Fibroblast of upper back skin (primary cell): Measurements from ENCODE around the gene KIF24.
"Not testable (repeated sequence)": the region's sequence is repeated elsewhere in the genome, so short reads cannot be mapped to it uniquely, and the experiment has no call there.

ENCODE experiments used
- DNase-seq: peaks from one replicate; pipeline ENCODE4 v3.0.0-alpha.2; 2013

The KIF24 gene

GRCh38 chr9:34365282-34365681, 36.2 kb upstream of the KIF24 start:
- DNase-seq = no peak

GRCh38 chr9:34363619-34364351, 34.7 kb upstream of the KIF24 start:
- DNase-seq = peak; percentile 20

- DNase-seq = no peak
Measured at GRCh38 chr9:34362614-34363214, 33.6 kb upstream of the KIF24 start.

- DNase-seq = not testable (repeated sequence)
Measured at GRCh38 chr9:34352957-34353356, 23.9 kb upstream of the KIF24 start.

- DNase-seq = not testable (repeated sequence)
Measured at GRCh38 chr9:34352122-34352652, 23.1 kb upstream of the KIF24 start.

GRCh38 chr9:34349324-34349723, 20.3 kb upstream of the KIF24 start:
- DNase-seq = no peak

GRCh38 chr9:34347800-34348158, 18.7 kb upstream of the KIF24 start:
- DNase-seq = no peak

- DNase-seq = no peak
Measured at GRCh38 chr9:34346873-34347799, 18.1 kb upstream of the KIF24 start.

GRCh38 chr9:34343605-34344004, 14.5 kb upstream of the KIF24 start:
- DNase-seq = no peak

- DNase-seq = no peak
Measured at GRCh38 chr9:34343090-34343489, 14.0 kb upstream of the KIF24 start.

- DNase-seq = no peak
Measured at GRCh38 chr9:34341659-34342295, 12.7 kb upstream of the KIF24 start.

GRCh38 chr9:34338665-34339385, 9.8 kb upstream of the KIF24 start:
- DNase-seq = no peak

- DNase-seq = not testable (repeated sequence)
Measured at GRCh38 chr9:34338079-34338478, 9.0 kb upstream of the KIF24 start.

GRCh38 chr9:34337403-34337802, 8.3 kb upstream of the KIF24 start:
- no peak for DNase-seq

- DNase-seq = no peak
Measured at GRCh38 chr9:34335376-34335775, 6.3 kb upstream of the KIF24 start.

- DNase-seq = no peak
Measured at GRCh38 chr9:34334916-34335315, 5.8 kb upstream of the KIF24 start.

- no peak for DNase-seq
Measured at GRCh38 chr9:34334337-34334824, 5.3 kb upstream of the KIF24 start.

GRCh38 chr9:34333836-34334235, 4.8 kb upstream of the KIF24 start:
- no peak for DNase-seq

- peak; percentile 41 for DNase-seq
Measured at GRCh38 chr9:34332076-34332964, 3.3 kb upstream of the KIF24 start.

GRCh38 chr9:34331196-34331595, 2.1 kb upstream of the KIF24 start:
- no peak for DNase-seq

GRCh38 chr9:34328500-34328986, 525 bp downstream of the KIF24 start:
- no peak for DNase-seq
